ENCODE data around the gene CMBL.

The CMBL gene

DNA sequence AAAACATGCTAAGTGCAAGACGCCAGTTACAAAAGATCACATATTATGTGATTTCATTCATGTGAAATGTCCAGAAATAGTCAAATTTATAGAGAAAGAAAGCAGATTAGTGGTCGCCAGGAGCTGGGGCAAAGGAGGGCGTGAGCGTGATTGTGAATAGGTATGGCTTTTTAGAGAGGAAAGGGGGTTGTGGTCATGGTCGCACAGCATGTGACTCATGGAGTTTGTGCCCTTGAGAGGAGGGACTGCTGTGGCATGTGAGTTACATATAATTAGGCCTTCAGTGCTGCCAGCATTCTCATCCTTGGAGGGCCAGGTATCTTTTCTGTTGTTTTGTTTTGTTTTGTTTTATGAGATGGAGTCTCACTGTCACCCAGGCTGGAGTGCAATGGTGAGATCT lies 24.6 kb upstream of the CMBL start:
- Histone ChIP-seq H3K27me3 (ENCODE audit: control insufficient read depth in 1 of 2, insufficient read depth in 2 of 2, low read length in 2 of 2) (no peaks in the 10 kb centered on the region), H3K36me3 (ENCODE audit: control insufficient read depth in 2 of 2, insufficient read depth in 2 of 2, low read length in 2 of 2) (no peaks in the 10 kb centered on the region), H3K27ac (ENCODE audit: low read length) (no peak overlapping the region), H3K9ac (ENCODE audit: low read length in 2 of 2) (no peak overlapping the region), H3K9me3 (ENCODE audit: control insufficient read depth in 2 of 2, low read length in 2 of 2) (no peaks in the 10 kb centered on the region), H3K4me3 (ENCODE audit: low read length in 2 of 2) (peak overlapping the region in 1 of 2 donors; percentile 15), H3K4me1 (ENCODE audit: control insufficient read depth, insufficient read depth, low read length) (peaks cover 38% of the 10 kb centered on the region)

DNA sequence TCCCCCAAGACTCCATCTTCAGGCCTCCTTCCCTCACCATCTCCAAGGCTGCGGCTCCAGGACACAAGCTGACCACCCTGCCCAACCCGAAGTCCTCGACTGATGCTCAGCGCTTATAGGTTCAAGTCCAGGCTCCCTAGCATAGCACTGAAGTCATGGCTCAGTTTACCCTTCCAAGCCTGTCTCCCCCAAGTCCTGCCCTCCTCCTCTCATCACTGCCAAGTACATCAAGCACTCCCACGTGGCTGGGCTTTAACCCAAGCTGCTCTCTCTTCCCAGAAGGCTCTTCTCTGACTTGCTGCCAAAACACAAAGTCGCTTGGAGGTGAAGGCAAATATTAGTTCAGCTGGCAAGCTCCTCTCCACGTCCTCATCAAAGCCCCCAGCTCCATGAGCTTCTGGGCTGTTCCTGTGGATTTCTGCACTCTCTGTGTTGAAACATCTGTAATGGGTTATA lies 23.7 kb upstream of the CMBL start:
- no peaks in the 10 kb centered on the region for H3K36me3 ChIP-seq (ENCODE audit: control insufficient read depth in 2 of 2, insufficient read depth in 2 of 2, low read length in 2 of 2)
- no peaks in the 10 kb centered on the region for H3K27me3 ChIP-seq (ENCODE audit: control insufficient read depth in 1 of 2, insufficient read depth in 2 of 2, low read length in 2 of 2)
- H3K4me1 ChIP-seq (ENCODE audit: control insufficient read depth, insufficient read depth, low read length), result peaks cover 38% of the 10 kb centered on the region
- H3K9ac ChIP-seq (ENCODE audit: low read length in 2 of 2), result no peak overlapping the region
- peak overlapping the region; percentile 66 for H3K27ac ChIP-seq (ENCODE audit: low read length)
- no peaks in the 10 kb centered on the region for H3K9me3 ChIP-seq (ENCODE audit: control insufficient read depth in 2 of 2, low read length in 2 of 2)
- H3K4me3 ChIP-seq (ENCODE audit: low read length in 2 of 2), result peak overlapping the region in 1 of 2 donors; percentile 14

DNA sequence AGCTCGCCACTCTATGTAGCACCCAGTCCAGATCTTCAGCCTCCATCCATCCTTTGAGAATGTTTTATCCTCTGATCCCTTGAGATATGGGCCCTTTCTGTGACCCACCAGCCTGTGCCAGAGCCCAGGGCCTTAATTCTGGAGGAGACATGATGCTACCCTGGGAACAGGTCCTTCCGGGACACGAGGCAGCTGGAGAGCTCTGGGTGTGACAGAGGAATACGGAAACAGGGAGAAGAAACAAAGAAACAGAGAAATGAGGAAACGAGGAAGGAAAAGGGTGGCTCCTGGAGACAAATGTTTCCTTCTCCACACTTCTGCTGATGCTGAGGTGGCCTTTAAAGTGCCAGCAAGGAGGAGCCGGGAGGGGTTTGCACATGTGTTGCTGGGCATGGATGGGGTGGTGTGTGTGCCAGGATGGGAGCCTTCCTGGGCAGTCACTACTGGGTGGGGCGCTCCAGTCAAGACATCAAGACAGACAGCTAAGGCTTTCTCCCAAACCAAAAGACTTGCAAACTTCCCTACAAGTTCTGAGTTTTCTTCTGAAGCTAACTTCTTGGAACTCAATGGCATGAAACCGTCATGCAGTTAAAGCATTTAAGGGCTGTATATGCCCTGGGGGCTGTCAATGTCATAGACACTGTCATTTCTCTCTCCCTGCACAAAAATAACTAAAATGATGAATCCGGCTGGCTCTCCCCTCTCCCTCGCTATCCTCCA lies 23.0 kb upstream of the CMBL start:
- Histone ChIP-seq H3K36me3 (ENCODE audit: control insufficient read depth in 2 of 2, insufficient read depth in 2 of 2, low read length in 2 of 2) (no peaks in the 10 kb centered on the region), H3K9me3 (ENCODE audit: control insufficient read depth in 2 of 2, low read length in 2 of 2) (no peaks in the 10 kb centered on the region), H3K27ac (ENCODE audit: low read length) (peak overlapping the region; percentile 66), H3K9ac (ENCODE audit: low read length in 2 of 2) (no peak overlapping the region), H3K4me1 (ENCODE audit: control insufficient read depth, insufficient read depth, low read length) (peaks cover 38% of the 10 kb centered on the region), H3K27me3 (ENCODE audit: control insufficient read depth in 1 of 2, insufficient read depth in 2 of 2, low read length in 2 of 2) (no peaks in the 10 kb centered on the region), H3K4me3 (ENCODE audit: low read length in 2 of 2) (peak overlapping the region in 1 of 2 donors; percentile 44)

DNA sequence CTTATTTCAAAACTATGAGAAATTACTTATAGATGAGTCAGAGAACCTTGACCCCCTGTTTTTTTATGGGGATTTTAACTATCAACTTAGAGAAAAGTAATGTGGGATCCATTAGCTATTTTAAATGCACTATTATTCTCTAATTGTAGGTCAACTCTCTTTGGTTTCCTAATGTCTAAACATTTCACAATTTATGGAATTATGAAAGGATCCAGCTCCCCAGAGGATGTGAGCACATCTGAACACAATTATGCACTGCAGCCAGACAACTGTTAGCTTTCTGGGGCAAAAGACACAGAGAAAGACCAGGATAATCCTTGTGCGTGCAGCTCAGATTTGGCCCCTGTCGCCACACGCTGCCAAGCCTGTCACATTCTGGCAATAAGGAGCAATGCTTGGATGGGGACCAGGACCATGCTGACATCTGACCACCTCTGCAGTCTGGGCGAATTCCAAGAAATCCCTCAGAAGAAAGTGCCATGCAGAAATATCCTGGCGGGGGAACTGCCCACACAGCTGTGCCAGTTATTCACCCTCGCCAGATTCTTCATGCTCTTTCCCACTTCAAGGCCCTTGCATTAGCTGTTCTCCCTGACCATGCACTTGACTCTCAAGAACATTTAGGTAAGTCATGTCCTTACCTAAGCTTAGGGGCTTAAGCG lies 22.2 kb upstream of the CMBL start:
- peaks cover 39% of the 10 kb centered on the region for H3K4me1 ChIP-seq (ENCODE audit: control insufficient read depth, insufficient read depth, low read length)
- peak overlapping the region in 1 of 2 donors; percentile 44 for H3K4me3 ChIP-seq (ENCODE audit: low read length in 2 of 2)

DNA sequence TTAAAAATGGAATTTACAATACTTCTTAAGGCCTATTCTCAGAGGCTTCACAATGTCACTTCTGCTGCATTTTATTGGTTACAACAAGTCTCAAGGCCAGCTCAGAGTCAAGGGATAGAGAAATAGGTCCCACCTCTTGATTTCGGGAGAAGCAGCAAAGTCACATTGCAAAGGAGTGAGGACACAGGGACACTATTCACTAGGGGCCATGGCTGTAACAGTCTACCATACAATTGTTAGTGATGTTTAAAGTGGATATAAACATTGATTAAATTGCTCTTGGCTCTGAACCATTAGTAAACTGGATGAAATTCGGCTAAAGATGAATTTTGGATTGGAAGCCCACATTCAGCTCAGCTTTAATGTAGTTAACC lies 21.7 kb upstream of the CMBL start:
- peak overlapping the region; percentile 12 for H3K27ac ChIP-seq (ENCODE audit: low read length)

More for the DNA sequence above, 22.2 kb upstream of the CMBL start:
- no peaks in the 10 kb centered on the region for H3K9me3 ChIP-seq (ENCODE audit: control insufficient read depth in 2 of 2, low read length in 2 of 2)
- no peak overlapping the region for H3K9ac ChIP-seq (ENCODE audit: low read length in 2 of 2)
- no peaks in the 10 kb centered on the region for H3K36me3 ChIP-seq (ENCODE audit: control insufficient read depth in 2 of 2, insufficient read depth in 2 of 2, low read length in 2 of 2)
- H3K27me3 ChIP-seq (ENCODE audit: control insufficient read depth in 1 of 2, insufficient read depth in 2 of 2, low read length in 2 of 2), result no peaks in the 10 kb centered on the region
- H3K27ac ChIP-seq (ENCODE audit: low read length), result peak overlapping the region; percentile 66

DNA sequence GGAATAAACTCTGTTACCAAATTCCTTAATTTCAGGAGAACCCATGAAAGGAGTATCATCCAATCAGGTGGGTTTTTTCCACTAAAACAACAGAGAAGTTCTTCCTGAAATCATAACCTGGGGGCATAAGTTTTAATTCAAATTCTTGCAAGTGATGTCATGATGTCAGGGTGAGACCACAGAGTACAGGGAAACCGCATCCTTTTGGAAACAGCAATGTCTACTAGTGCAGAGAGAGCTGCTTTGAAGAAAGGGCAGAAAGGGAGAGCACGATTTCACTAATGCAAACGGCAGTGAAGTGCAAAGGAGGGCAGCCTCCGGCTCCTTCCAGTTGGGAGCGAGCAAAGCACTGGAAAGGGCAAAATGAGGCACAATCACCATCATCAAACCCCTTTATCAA lies 20.6 kb upstream of the CMBL start:
- peaks cover 41% of the 10 kb centered on the region for H3K4me1 ChIP-seq (ENCODE audit: control insufficient read depth, insufficient read depth, low read length)

More for the DNA sequence above, 21.7 kb upstream of the CMBL start:
- Histone ChIP-seq H3K36me3 (ENCODE audit: control insufficient read depth in 2 of 2, insufficient read depth in 2 of 2, low read length in 2 of 2) (no peaks in the 10 kb centered on the region), H3K27me3 (ENCODE audit: control insufficient read depth in 1 of 2, insufficient read depth in 2 of 2, low read length in 2 of 2) (no peaks in the 10 kb centered on the region), H3K9ac (ENCODE audit: low read length in 2 of 2) (no peak overlapping the region), H3K4me1 (ENCODE audit: control insufficient read depth, insufficient read depth, low read length) (peaks cover 41% of the 10 kb centered on the region), H3K9me3 (ENCODE audit: control insufficient read depth in 2 of 2, low read length in 2 of 2) (no peaks in the 10 kb centered on the region), H3K4me3 (ENCODE audit: low read length in 2 of 2) (no peak overlapping the region)

DNA sequence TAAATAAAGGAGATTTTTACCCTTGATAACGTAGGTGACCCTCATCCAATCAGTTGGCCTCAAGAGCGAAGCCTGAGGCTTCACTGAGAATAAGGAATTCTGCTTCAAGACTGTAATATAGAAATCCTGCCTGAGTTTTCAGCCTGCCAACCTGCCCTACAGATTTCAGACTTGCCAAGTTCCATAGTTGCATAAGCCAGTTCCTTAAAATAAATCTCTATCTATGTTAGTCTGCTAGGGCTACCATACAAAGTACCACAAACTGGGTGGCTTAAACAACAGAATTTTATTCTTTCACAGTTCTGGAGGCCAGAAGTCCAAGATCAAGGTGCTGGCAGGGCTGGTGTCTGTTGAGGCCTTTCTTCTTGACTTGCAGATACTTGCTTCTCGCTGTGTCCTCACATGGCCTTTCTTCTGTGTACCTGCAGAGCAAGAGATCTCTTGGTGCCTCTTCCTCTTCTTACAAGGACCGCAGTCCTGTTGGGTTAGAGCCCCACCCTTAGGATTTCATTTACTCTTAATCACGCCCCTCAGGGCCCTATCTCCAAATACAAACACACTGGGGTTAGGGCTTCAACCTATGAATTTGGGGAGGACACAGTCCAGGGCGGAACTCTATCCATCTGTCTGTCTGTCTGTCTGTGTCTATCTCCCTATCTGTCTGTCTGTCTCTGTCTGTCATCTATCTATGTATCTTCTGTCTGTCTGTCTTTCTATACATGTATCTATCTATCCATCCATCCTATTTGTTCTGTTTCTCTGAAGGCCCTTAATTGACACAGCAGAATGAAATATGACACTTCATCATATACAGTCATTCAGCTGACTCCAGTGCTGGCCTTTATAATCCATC lies 17.0 kb upstream of the CMBL start:
- H3K27me3 ChIP-seq (ENCODE audit: control insufficient read depth in 1 of 2, insufficient read depth in 2 of 2, low read length in 2 of 2), result no peaks in the 10 kb centered on the region
- H3K9ac ChIP-seq (ENCODE audit: low read length in 2 of 2), result no peak overlapping the region
- H3K36me3 ChIP-seq (ENCODE audit: control insufficient read depth in 2 of 2, insufficient read depth in 2 of 2, low read length in 2 of 2), result no peaks in the 10 kb centered on the region
- H3K4me3 ChIP-seq (ENCODE audit: low read length in 2 of 2), result no peak overlapping the region
- peaks cover 9% of the 10 kb centered on the region for H3K4me1 ChIP-seq (ENCODE audit: control insufficient read depth, insufficient read depth, low read length)
- no peak overlapping the region for H3K27ac ChIP-seq (ENCODE audit: low read length)
- no peaks in the 10 kb centered on the region for H3K9me3 ChIP-seq (ENCODE audit: control insufficient read depth in 2 of 2, low read length in 2 of 2)

More for the DNA sequence above, 20.6 kb upstream of the CMBL start:
- Histone ChIP-seq H3K27me3 (ENCODE audit: control insufficient read depth in 1 of 2, insufficient read depth in 2 of 2, low read length in 2 of 2) (no peaks in the 10 kb centered on the region), H3K36me3 (ENCODE audit: control insufficient read depth in 2 of 2, insufficient read depth in 2 of 2, low read length in 2 of 2) (no peaks in the 10 kb centered on the region), H3K9ac (ENCODE audit: low read length in 2 of 2) (no peak overlapping the region), H3K27ac (ENCODE audit: low read length) (no peak overlapping the region), H3K9me3 (ENCODE audit: control insufficient read depth in 2 of 2, low read length in 2 of 2) (no peaks in the 10 kb centered on the region), H3K4me3 (ENCODE audit: low read length in 2 of 2) (no peak overlapping the region)

GRCh38 chr5:10323588-10324488 lies 16.1 kb upstream of the CMBL start:
- Histone ChIP-seq H3K9me3 (ENCODE audit: control insufficient read depth in 2 of 2, low read length in 2 of 2) (no peaks in the 10 kb centered on the region), H3K36me3 (ENCODE audit: control insufficient read depth in 2 of 2, insufficient read depth in 2 of 2, low read length in 2 of 2) (no peaks in the 10 kb centered on the region), H3K4me3 (ENCODE audit: low read length in 2 of 2) (no peak overlapping the region), H3K4me1 (ENCODE audit: control insufficient read depth, insufficient read depth, low read length) (peaks cover 6% of the 10 kb centered on the region), H3K27me3 (ENCODE audit: control insufficient read depth in 1 of 2, insufficient read depth in 2 of 2, low read length in 2 of 2) (no peaks in the 10 kb centered on the region), H3K9ac (ENCODE audit: low read length in 2 of 2) (no peak overlapping the region), H3K27ac (ENCODE audit: low read length) (no peak overlapping the region)

DNA sequence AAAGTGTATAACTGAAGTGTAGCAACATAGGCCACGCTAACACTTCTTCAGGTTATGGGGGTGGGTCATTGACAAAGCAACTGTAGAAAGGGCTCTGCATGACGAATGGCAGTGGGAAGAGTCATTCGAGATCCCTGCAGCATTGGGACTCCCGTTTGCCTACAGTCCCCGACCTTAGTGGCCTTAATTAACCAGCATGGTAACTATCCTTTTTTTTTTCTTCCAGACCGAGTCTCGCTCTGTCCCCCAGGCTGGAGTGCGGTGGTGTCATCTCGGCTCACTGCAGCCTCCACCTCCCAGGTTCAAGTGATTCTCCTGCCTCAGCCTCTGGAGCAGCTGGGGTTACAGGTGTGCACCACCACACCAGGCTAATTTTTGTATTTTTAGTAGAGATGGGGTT lies 14.2 kb upstream of the CMBL start:
- Histone ChIP-seq H3K27me3 (ENCODE audit: control insufficient read depth in 1 of 2, insufficient read depth in 2 of 2, low read length in 2 of 2) (no peaks in the 10 kb centered on the region), H3K9ac (ENCODE audit: low read length in 2 of 2) (no peak overlapping the region), H3K4me1 (ENCODE audit: control insufficient read depth, insufficient read depth, low read length) (peaks cover 6% of the 10 kb centered on the region), H3K4me3 (ENCODE audit: low read length in 2 of 2) (no peak overlapping the region), H3K27ac (ENCODE audit: low read length) (no peak overlapping the region), H3K36me3 (ENCODE audit: control insufficient read depth in 2 of 2, insufficient read depth in 2 of 2, low read length in 2 of 2) (no peaks in the 10 kb centered on the region), H3K9me3 (ENCODE audit: control insufficient read depth in 2 of 2, low read length in 2 of 2) (no peaks in the 10 kb centered on the region)

DNA sequence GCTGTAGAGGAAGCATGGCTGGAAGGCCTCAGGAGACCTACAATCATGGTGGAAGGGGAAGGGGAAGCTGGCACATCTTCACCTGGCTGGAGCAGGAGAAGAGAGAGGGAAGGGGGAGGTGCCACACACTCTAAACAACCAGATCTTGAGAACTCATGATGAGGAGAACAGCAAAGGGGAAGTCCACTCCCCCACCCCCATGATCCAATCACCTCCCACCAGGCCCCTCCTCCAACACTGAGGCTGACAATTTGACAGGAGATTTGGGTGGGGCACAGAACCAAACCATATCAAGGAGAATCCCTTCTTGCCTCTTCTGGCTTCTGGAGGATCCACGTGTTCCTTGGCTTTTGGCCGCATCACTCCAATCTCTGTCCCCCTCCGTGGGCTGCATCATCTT lies 13.1 kb upstream of the CMBL start:
- Histone ChIP-seq H3K4me1 (ENCODE audit: control insufficient read depth, insufficient read depth, low read length) (peaks cover 6% of the 10 kb centered on the region), H3K4me3 (ENCODE audit: low read length in 2 of 2) (no peak overlapping the region), H3K27me3 (ENCODE audit: control insufficient read depth in 1 of 2, insufficient read depth in 2 of 2, low read length in 2 of 2) (no peaks in the 10 kb centered on the region), H3K36me3 (ENCODE audit: control insufficient read depth in 2 of 2, insufficient read depth in 2 of 2, low read length in 2 of 2) (no peaks in the 10 kb centered on the region), H3K9me3 (ENCODE audit: control insufficient read depth in 2 of 2, low read length in 2 of 2) (no peaks in the 10 kb centered on the region), H3K27ac (ENCODE audit: low read length) (no peak overlapping the region), H3K9ac (ENCODE audit: low read length in 2 of 2) (no peak overlapping the region)
